B cell (primary cell): ENCODE data around the gene SCAMP3. TPM values are rescaled to one million over a fixed set of nuclear protein-coding genes. Genes with fewer than 3 reads are reported as not detected.

Source experiments
- ATAC-seq: fragments of 200-7000 bp; cut with Tn5 transposase; one replicate; pipeline ENCODE4 v1.10.0; 2021; ENCODE audit warnings: low read depth, mild to moderate bottlenecking, moderate number of reproducible peaks, moderate library complexity
- CTCF ChIA-PET: fragments of 350-600 bp; sonication (Branson Sonifier 250); formaldehyde crosslinking; loops from one replicate; lab custom pipeline; 2021; ENCODE audit warnings: antibody characterized with exemption, inconsistent platforms; lab: Charles Lee
- POLR2A ChIA-PET: fragments of 350-600 bp; sonication (Branson Sonifier 250); formaldehyde crosslinking; loops from one replicate; lab custom pipeline; 2021; ENCODE audit warnings: antibody characterized with exemption; lab: Charles Lee
- DNase-seq: peaks from one replicate; pipeline ENCODE4 v3.0.0; 2013
- H2AFZ ChIP-seq: 2 replicates; pipeline ENCODE4 v1.6.1; 2012; ENCODE audit warnings: mild to moderate bottlenecking, low read depth, low read length; ENCODE audit not compliant: insufficient read depth, poor library complexity, severe bottlenecking
- H3K27ac ChIP-seq, 2 donors: 1 replicate in 1 of 2; 2 replicates in 1 of 2; pipeline ENCODE4 v1.5.1; 2012 to 2013; ENCODE audit warnings: low read length in 2 of 2, mild to moderate bottlenecking in 2 of 2, moderate library complexity in 1 of 2
- H3K27me3 ChIP-seq, 4 experiments: fragments of 200-600 bp in 1 of 4; sonication (generic) in 1 of 4; replicated peaks in 1 of 4; 1 replicate in 2 of 4; 2 replicates in 2 of 4; pipeline versions ENCODE4 v1.6.1 to v1.7.0; 2013 to 2016; ENCODE audit warnings: low read length in 3 of 4, mild to moderate bottlenecking in 2 of 4, mixed read lengths in 1 of 4, moderate library complexity in 1 of 4; ENCODE audit not compliant: insufficient read depth in 4 of 4, control insufficient read depth in 3 of 4; ENCODE audit errors: control extremely low read depth in 1 of 4
- H3K36me3 ChIP-seq, 2 experiments: replicated peaks in 1 of 2; 1 replicate in 1 of 2; 2 replicates in 1 of 2; pipeline versions ENCODE4 v1.6.1 to v1.7.1; 2013; ENCODE audit warnings: low read length in 1 of 2; ENCODE audit not compliant: insufficient read depth in 2 of 2, control insufficient read depth in 1 of 2; ENCODE audit errors: control extremely low read depth in 1 of 2, extremely low read depth in 1 of 2
- H3K4me1 ChIP-seq, 2 donors: fragments of 200-600 bp in 1 of 2; sonication (generic) in 1 of 2; 1 replicate in 1 of 2; 2 replicates in 1 of 2; pipeline versions ENCODE4 v1.5.1 to v1.6.1; 2013 to 2017; ENCODE audit warnings: low read length in 2 of 2; ENCODE audit not compliant: control insufficient read depth in 2 of 2, insufficient read depth in 2 of 2
- H3K4me2 ChIP-seq: replicated peaks from 2 replicates; pipeline ENCODE3; 2012; ENCODE audit warnings: mild to moderate bottlenecking, low read depth, low read length; ENCODE audit not compliant: poor library complexity, severe bottlenecking
- H3K4me3 ChIP-seq, 5 experiments: fragments of 200-600 bp in 1 of 5; sonication (generic) in 1 of 5; 1 replicate in 3 of 5; 2 replicates in 2 of 5; pipeline versions ENCODE4 v1.5.1 to v1.7.0; 2011 to 2016; ENCODE audit warnings: low read length in 4 of 5, mild to moderate bottlenecking in 4 of 5, low read depth in 2 of 5, control low read depth in 1 of 5, moderate library complexity in 1 of 5; ENCODE audit not compliant: insufficient read depth in 1 of 5; ENCODE audit errors: control extremely low read depth in 1 of 5, extremely low read depth in 1 of 5
- H3K79me2 ChIP-seq: fragments of 200-600 bp; sonication (generic); one replicate; pipeline ENCODE4 v1.6.0; 2016; ENCODE audit warnings: low read length; ENCODE audit not compliant: control insufficient read depth, insufficient read depth
- H3K9ac ChIP-seq: fragments of 200-600 bp; sonication (generic); 2 replicates; pipeline ENCODE4 v1.6.1; 2017; ENCODE audit warnings: mild to moderate bottlenecking, low read length, moderate library complexity
- H3K9me3 ChIP-seq, 3 donors: one replicate each; pipeline versions ENCODE4 v1.6.1 to v1.7.1; 2013; ENCODE audit warnings: low read length in 2 of 3; ENCODE audit not compliant: control insufficient read depth in 2 of 3, insufficient read depth in 1 of 3; ENCODE audit errors: control extremely low read depth in 1 of 3
- H4K20me1 ChIP-seq: 2 replicates; pipeline ENCODE4 v1.6.0; 2012; ENCODE audit warnings: mild to moderate bottlenecking, low read length; ENCODE audit not compliant: insufficient read depth, control insufficient read depth, poor library complexity, severe bottlenecking
- H3K27ac Mint-ChIP-seq: one replicate; pipeline ENCODE4 v1.8.0; 2021; ENCODE audit warnings: mixed read lengths
- H3K27me3 Mint-ChIP-seq: one replicate; pipeline ENCODE4 v1.8.0; 2021; ENCODE audit warnings: mixed read lengths
- H3K4me1 Mint-ChIP-seq: one replicate; pipeline ENCODE4 v1.8.0; 2021; ENCODE audit warnings: mixed read lengths
- H3K4me3 Mint-ChIP-seq: one replicate; pipeline ENCODE4 v1.8.0; 2021; ENCODE audit warnings: mixed read lengths
- H3K9me3 Mint-ChIP-seq: one replicate; pipeline ENCODE4 v1.8.0; 2022; ENCODE audit warnings: mixed read lengths; ENCODE audit not compliant: insufficient read depth
- CTCF ChIP-seq: fragments of 200-600 bp; IDR thresholded peaks from one replicate; pipeline ENCODE4 v1.8.0; 2022; ENCODE audit warnings: antibody characterized with exemption, mild to moderate bottlenecking
- EZH2 ChIP-seq: IDR thresholded peaks from 2 replicates; pipeline ENCODE4 v1.6.1; 2012; ENCODE audit warnings: borderline replicate concordance, low read depth, mild to moderate bottlenecking, moderate library complexity, low read length; ENCODE audit not compliant: insufficient read depth, poor library complexity, severe bottlenecking
- WGBS: methylation state at CpG from one replicate; pipeline ENCODE4 v1.1.5; 2013; ENCODE audit warnings: missing lambda C conversion rate; ENCODE audit not compliant: insufficient coverage; 5-methylcytosine and 5-hydroxymethylcytosine counted together
- intact Hi-C: fragments of 100-400 bp; cut with micrococcal nuclease; formaldehyde crosslinking; loops from one replicate; pipeline ENCODE4 v1.10.0; 2022
- polyA plus RNA-seq: library from polyadenylated mRNA; depleted of rRNA; stranded (reverse); fragments of >200 nt; gene quantifications from 2 replicates; pipeline ENCODE4 v1.2.3, GENCODE V29; 2012
- total RNA-seq, 2 donors: library from RNA; stranded (reverse); fragments of 120-200 nt in 1 of 2; gene quantifications; 1 replicate in 1 of 2; 2 replicates in 1 of 2; pipeline versions ENCODE4 v1.2.3 to v1.2.4, GENCODE V29; 2013 to 2022

Gene SCAMP3
- total and polyA plus RNA-seq, 2 donors (not counting 1 experiment from before 2014, with no cell fraction given): 79.8 to 107 TPM

- peaks cover 0 to 3% (median 0%) of the 10 kb centered on the region in 3 donors for H3K9me3 ChIP-seq
- H3K9ac ChIP-seq: peak overlapping the region; percentile 80
- peak overlapping the region; percentile 93 for H2AFZ ChIP-seq
- peak overlapping the region; percentile 67 for H3K27ac Mint-ChIP-seq
- H3K4me3 ChIP-seq: peak overlapping the region in 4 of 5 experiments; percentile 71 to 87 (median 80)
- peaks cover 0 to 23% of the 10 kb centered on the region in 2 experiments for H3K36me3 ChIP-seq
- peak overlapping the region in 1 of 2 donors; percentile 1 for H3K27ac ChIP-seq
- H3K4me3 Mint-ChIP-seq: peak overlapping the region; percentile 90
- intact Hi-C loops: no loop called here
- H3K4me2 ChIP-seq: peak overlapping the region; percentile 97
- no peaks in the 10 kb centered on the region for H3K9me3 Mint-ChIP-seq
- DNase-seq: no peak
- no peaks in the 10 kb centered on the region for H4K20me1 ChIP-seq
- peaks cover 20 to 31% of the 10 kb centered on the region in 2 donors for H3K4me1 ChIP-seq
- no peaks in the 10 kb centered on the region for H3K79me2 ChIP-seq
- TF ChIP-seq EZH2 (no peak), CTCF (no peak)
- H3K27me3 ChIP-seq: no peaks in the 10 kb centered on the region
- H3K27me3 Mint-ChIP-seq: no peaks in the 10 kb centered on the region
- H3K4me1 Mint-ChIP-seq: peaks cover 44% of the 10 kb centered on the region
- ChIA-PET CTCF (interaction anchor here (0.8 to 1.2 kb wide), 2 partner anchors 52 to 69 kb away, joined by 3 to 5 read pairs; no protein-coding TSS in a partner anchor), POLR2A (interaction anchor here (1.0 to 1.5 kb wide), 2 partner anchors 10 to 18 kb away, joined by 3 to 12 read pairs; partner anchors contain the start of gene CLK2)
- ATAC-seq: no peak
- 18% methylated on average over 29 of the region's 35 CpGs for WGBS
Measured at GRCh38 chr1:155254714-155255242, 7.4 kb downstream of the SCAMP3 start.

- DNase-seq (no peak), ATAC-seq (no peak)
- no peaks in the 10 kb centered on the region for H3K9me3 Mint-ChIP-seq
- peak overlapping the region; percentile 93 for H2AFZ ChIP-seq
- peaks cover 0 to 18% of the 10 kb centered on the region in 2 experiments for H3K36me3 ChIP-seq
- POLR2A ChIA-PET: interaction anchor here (1.0 to 1.5 kb wide), 2 partner anchors 10 to 19 kb away, joined by 3 to 12 read pairs; partner anchors contain the start of gene CLK2
- no peaks in the 10 kb centered on the region for H4K20me1 ChIP-seq
- peak overlapping the region; percentile 67 for H3K27ac Mint-ChIP-seq
- H3K4me3 Mint-ChIP-seq: peak overlapping the region; percentile 90
- CTCF ChIA-PET: interaction anchor here (1.2 kb wide), 1 partner anchor 69 kb away, joined by 5 read pairs; no protein-coding TSS in a partner anchor
- intact Hi-C loops: no loop called here
- H3K4me1 Mint-ChIP-seq: peaks cover 44% of the 10 kb centered on the region
- no peak overlapping the region for H3K27ac ChIP-seq
- H3K9me3 ChIP-seq: peaks cover 0 to 3% (median 0%) of the 10 kb centered on the region in 3 donors
- H3K9ac ChIP-seq: peak overlapping the region; percentile 80
- no peaks in the 10 kb centered on the region for H3K27me3 ChIP-seq
- no peaks in the 10 kb centered on the region for H3K79me2 ChIP-seq
- H3K27me3 Mint-ChIP-seq: no peaks in the 10 kb centered on the region
- peak overlapping the region in 1 of 5 experiments; percentile 79 for H3K4me3 ChIP-seq
- H3K4me1 ChIP-seq: peaks cover 20 to 31% of the 10 kb centered on the region in 2 donors
- 71% methylated on average over 12 of the region's 12 CpGs for WGBS
- no peak for TF ChIP-seq EZH2
- TF ChIP-seq CTCF: no peak
- H3K4me2 ChIP-seq: peak overlapping the region; percentile 97
Measured at GRCh38 chr1:155254228-155254713, 7.9 kb downstream of the SCAMP3 start.
